Left renal pelvis (tissue), 4 donors: ENCODE measurements around the gene PPP1R26. TPM values are rescaled to one million over a fixed set of nuclear protein-coding genes. Genes with fewer than 3 reads are reported as not detected.

Experiments
- DNase-seq, 4 donors: peaks; one replicate each; pipeline ENCODE4 v3.0.0-alpha.2; 2013; ENCODE audit warnings: low read depth in 4 of 4, low spot score in 3 of 4
- polyA plus RNA-seq, 4 donors: library from polyadenylated mRNA; unstranded; fragments of 120-200 nt; gene quantifications; one replicate each; pipeline ENCODE4 v1.2.1, GENCODE V29; 2013; ENCODE audit not compliant: insufficient read length in 4 of 4

PPP1R26 gene
- polyA plus RNA-seq, 4 donors = 12.5 to 38.5 (median 29.9) TPM

- DNase-seq = no peak
Measured at GRCh38 chr9:135487281-135488012, 7.9 kb downstream of the PPP1R26 start.

- no peak for DNase-seq
Measured at GRCh38 chr9:135488013-135488330, 8.4 kb downstream of the PPP1R26 start.

DNA sequence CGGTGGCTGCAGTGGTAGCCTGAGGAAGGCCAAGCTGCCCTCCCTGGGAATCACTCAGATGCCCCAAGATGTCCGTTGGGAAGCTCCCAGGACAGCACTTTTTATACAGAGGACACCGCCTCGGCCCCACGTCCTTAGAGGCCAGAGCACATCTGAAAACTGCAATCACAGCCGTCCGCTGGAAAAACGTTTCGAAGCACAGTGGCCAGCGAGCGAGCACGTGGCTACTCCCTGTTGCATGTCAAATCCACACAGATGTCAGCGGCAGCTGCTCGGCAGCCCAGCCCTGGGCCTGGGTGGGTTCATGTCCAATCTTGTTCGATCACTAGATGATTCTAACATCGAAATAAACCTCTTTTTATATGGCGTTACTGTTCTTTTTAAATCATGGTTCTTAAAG is 8.9 kb downstream of the PPP1R26 start:
- DNase-seq = no peak

DNA sequence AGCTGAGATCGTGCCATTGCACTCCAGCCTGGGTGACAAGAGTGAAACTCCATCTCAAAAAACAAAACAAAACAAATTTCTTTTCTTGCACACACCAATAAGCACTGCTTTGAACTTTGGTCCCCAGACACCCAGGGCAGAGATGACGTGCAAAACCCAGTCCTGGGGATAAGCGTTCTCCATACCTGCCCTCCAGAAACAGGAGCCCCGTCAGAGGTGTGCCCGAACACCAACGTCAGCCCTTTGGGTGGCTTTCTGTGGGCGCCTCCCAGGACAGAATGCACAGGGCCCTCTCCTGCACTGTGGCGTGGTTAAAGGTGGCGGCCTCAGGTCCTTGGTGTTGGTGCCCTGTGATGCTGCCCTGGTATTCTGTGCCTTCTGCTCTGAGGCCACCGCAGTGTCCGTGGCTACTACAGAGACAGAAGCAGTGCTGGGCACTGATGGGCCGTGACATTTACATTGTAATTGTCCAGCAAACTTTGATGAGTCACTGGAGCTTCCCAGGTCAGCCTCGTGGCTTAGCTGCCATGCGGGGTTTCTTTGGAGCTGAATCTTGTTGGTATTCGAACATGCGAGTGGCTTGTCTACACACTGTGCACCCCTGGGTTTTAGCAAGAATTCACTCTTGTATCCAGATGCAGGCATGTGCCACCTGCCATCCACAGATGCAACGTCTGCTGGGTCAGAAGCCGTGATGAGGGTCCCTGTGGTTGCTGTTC is 9.8 kb downstream of the PPP1R26 start:
- DNase-seq = no peak

DNA sequence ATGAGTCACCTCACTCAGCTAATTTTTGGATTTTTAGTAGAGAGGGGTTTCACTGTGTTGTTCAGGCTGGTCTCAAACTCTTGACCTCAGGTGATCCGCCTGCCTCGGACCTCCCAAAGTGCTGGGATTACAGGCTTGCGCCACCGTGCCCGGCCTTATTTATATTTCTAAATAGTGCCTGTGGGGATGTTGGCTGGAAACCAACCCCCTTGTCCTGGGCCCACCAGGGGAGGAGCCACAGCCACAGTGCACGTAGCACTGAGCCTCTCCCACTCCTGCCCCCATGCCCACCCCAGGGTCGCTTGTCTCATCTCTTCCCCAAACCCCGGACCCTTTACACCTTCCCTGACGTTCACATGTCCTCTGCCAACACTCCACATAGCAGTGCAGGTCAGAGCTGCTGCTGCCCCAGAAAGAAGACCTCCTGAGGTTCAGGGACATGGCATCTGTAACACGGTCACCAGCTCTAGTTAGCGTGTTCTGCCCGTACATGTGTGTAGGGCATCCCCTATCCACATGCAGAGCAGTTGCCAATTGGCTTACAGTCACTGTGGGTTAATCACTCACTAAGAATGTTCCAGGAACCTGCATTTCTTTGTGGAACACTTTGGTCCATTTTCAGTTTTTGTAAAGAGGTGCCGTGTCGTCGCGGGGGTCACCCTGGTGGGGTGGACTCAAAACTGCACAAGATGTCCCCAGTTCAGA is 10.7 kb downstream of the PPP1R26 start:
- no peak for DNase-seq

GRCh38 chr9:135490980-135491464 is 11.4 kb downstream of the PPP1R26 start:
- no peak for DNase-seq

- no peak for DNase-seq
Measured at GRCh38 chr9:135491764-135492163, 12.2 kb downstream of the PPP1R26 start.

DNA sequence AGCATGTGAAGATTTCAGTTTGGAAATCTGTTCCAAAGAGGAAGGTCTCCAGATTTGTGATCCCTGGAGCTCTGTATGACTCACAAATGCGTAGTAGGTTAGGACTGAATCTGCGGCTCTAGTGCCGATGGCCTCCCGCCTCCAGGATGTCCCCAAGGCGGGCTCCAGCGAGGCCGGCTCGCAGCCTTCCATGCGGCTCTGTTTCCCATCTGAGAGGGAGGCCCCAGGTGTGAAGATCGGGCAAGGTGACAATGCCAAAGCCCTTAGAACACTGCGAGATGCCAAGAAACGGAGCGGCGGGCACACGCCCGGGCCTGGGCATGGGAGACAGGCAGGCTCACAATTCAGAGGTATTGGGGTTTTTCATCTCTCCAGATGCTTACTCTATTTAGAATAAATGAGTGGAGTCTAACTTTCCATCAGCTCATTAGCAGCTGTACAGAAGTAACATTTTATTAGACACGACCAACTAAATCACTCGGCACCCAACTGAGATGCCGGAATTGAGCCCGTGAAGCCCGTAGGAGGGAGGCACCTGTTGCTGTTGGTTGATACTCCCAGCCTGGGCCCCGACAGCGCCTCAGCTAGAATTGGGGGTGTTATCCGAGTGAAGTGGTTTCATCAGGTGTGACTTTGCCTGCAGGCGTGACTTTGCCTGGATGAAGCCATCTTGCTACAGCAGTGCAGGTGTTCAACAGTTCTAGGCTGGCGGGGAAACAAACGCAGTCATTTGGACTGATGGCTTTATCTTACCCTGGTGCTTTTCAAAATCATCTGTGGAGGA is 13.5 kb downstream of the PPP1R26 start:
- no peak for DNase-seq

DNA sequence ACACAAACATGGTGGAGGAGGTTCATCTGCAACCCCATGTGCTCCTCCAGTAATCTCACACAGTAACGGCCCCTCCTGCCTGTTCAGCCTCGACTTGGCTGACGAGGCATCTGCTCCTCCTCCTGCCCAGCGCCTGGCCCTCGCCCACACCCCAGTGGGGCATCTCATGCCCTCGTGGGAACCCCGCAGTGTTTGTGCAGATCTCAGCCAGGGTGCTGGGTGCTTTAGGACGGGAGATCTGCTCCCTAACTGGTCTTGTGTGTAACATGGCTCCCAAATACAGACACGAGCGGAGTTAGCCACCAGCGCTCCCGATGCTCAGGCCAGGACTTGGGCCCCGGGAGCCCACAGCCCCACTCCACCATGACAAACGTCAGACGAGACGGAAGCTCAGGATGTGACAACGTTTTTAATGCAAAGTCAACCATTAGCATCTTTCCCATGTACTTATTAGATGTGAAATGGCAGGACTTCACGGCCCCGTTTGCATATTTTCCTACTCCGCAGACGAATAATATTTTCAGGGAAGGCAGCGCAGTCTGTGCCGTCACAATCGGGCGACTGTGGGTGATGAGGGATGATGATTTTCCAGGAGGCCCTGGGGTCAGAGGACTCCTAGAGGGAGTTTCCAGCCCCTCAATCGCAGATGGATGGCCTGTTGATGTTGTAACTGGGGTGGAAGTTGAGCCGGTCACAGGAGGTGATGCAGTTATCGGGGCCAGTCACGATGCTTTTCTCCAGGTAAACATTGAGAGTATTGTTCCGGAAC is 15.4 kb downstream of the PPP1R26 start:
- no peak for DNase-seq

DNA sequence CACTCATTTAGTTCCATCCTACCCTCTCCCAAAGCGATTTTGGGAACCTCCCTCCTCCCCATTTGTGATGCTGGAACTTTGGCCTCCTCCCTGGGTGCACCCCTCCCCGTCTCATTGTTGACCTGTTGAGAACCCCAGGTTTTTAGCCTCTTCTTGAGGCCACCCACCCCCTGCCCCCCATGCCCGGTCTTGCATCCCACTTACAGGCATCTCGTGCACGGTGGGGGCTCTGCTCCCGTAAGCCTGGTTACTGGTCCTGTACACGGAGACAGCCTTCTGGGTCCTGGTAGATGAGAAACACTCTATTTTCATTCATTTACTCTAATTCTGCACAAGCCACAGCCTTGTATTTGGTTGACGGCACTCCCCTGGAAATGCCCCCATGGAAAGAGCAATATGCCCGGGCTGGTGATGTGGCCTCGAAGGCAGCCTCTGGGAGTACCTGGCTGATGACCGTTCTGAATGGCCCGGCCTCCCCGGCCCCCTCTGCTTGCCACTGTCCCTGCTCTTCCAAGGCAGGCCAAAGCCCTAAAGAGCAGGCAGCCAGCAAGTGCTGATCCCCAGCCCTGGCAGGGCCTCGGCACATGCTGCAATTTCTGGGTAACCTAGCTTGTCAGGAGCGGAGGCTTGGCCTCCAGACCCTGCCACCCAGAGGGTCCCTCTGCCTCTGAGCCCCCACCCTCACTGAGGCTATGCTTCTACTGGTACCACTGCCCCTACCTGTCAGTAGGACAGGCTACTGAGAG is 19.0 kb downstream of the PPP1R26 start:
- no peak for DNase-seq

DNA sequence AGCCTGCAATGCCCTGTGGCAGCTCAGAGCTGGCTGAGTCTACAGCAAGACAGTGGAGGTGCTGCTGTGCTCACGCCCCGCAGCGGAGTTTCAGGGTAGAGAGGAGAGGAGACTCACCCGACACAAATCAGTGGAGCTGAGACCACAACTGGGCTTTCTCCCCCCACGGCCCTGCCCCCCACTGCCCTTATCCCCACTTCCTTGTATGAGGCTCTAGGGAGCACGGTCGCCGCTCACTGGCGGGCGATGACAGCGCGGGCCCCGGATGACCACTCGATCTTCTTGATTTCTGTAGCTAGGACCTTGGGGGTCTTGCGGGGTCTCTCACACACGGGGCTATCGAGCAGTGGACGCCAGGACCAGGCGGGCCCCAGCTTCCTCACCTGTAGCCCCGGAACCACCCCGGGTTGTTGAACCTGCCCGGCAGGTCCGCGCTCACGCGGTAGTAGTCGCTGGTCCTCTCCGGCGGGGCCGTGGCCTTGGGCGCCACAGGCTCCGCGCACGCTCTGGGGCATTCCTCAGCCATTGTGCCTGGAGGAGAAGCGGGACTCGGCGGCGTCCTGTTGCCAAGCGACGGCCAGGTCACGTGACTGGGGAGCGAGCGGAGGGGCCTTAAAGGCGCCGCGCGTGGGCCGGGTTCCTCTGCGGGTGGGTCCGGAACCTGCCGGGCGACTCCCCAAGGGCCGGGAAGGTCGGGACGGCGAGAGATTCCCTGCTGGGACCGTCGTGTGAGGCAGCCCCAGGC is 19.9 kb downstream of the PPP1R26 start:
- peak; percentile 61 to 80 (median 74) for DNase-seq

DNA sequence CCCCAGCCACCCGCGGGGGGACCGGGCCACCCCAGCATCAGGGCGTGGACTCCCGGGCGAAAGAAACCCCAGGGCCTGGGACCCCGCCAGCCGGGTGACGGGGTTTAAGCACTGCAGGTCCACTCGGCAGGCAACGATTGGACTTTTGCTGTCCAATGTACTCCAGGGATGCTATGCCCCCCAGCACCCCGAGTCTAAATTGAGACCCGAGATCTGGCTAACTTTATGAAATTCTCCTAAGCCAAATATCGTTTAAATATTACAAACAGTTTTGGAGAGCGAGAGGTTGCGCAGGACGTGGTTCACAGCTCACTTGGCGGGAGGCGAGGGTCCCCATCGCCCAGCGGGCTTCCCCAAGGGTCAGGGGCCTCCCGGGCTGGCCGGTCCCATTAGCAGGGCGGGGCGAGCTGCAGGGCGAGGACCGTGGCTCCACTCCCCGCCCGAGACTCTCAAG is 20.5 kb downstream of the PPP1R26 start:
- no peak for DNase-seq

- peak; percentile 66 to 83 (median 77) for DNase-seq
Measured at GRCh38 chr9:135500525-135501260, 21.1 kb downstream of the PPP1R26 start, which contains the start of gene MRPS2. MRPS2 (plus strand) TSS chr9:135500682; CDS start chr9:135500711, 29 bp downstream.

- no peak for DNase-seq
Measured at GRCh38 chr9:135501261-135502167, 21.9 kb downstream of the PPP1R26 start.

GRCh38 chr9:135502168-135502872 is 22.7 kb downstream of the PPP1R26 start:
- DNase-seq = no peak

GRCh38 chr9:135502873-135503321 is 23.3 kb downstream of the PPP1R26 start:
- no peak for DNase-seq
